ENCODE measurements around the gene USP9X.
"Not testable (repeated sequence)": the region's sequence is repeated elsewhere in the genome, so short reads cannot be mapped to it uniquely, and the experiment has no call there.

Gene USP9X

GRCh38 chrX:41085878-41086626, 807 bp downstream of the USP9X start:
- DNase-seq = peak; percentile 8

- no peak for DNase-seq
These were observed 1.3 kb downstream of the USP9X start for GRCh38 chrX:41086627-41086932.

- no peak for DNase-seq
These were observed 2.0 kb downstream of the USP9X start for GRCh38 chrX:41087201-41087600.

- DNase-seq = no peak
These were observed 5.5 kb downstream of the USP9X start for GRCh38 chrX:41090568-41091238.

- no peak for DNase-seq
These were observed 7.5 kb downstream of the USP9X start for GRCh38 chrX:41092776-41093175.

GRCh38 chrX:41095174-41095573, 9.9 kb downstream of the USP9X start:
- no peak for DNase-seq

GRCh38 chrX:41095908-41096307, 10.7 kb downstream of the USP9X start:
- DNase-seq = no peak

GRCh38 chrX:41096339-41096955, 11.2 kb downstream of the USP9X start:
- DNase-seq = no peak

- DNase-seq = no peak
These were observed 12.1 kb downstream of the USP9X start for GRCh38 chrX:41097326-41097725.

GRCh38 chrX:41100200-41100599, 15.0 kb downstream of the USP9X start:
- DNase-seq = no peak

GRCh38 chrX:41100819-41101218, 15.6 kb downstream of the USP9X start:
- DNase-seq = no peak

- DNase-seq = no peak
These were observed 19.8 kb downstream of the USP9X start for GRCh38 chrX:41105005-41105404.

- not testable (repeated sequence) for DNase-seq
These were observed 21.0 kb downstream of the USP9X start for GRCh38 chrX:41106257-41106656.

- DNase-seq = no peak
These were observed 22.8 kb downstream of the USP9X start for GRCh38 chrX:41108007-41108406.

GRCh38 chrX:41108463-41109205, 23.4 kb downstream of the USP9X start:
- DNase-seq = no peak

GRCh38 chrX:41110801-41111625, 25.8 kb downstream of the USP9X start:
- DNase-seq = no peak

- not testable (repeated sequence) for DNase-seq
These were observed 29.8 kb downstream of the USP9X start for GRCh38 chrX:41115104-41115425.

- no peak for DNase-seq
These were observed 31.7 kb downstream of the USP9X start for GRCh38 chrX:41116948-41117347.

GRCh38 chrX:41118156-41118555, 32.9 kb downstream of the USP9X start:
- no peak for DNase-seq

GRCh38 chrX:41119803-41120202, 34.6 kb downstream of the USP9X start:
- DNase-seq = no peak

GRCh38 chrX:41121766-41122165, 36.5 kb downstream of the USP9X start:
- DNase-seq = no peak

- DNase-seq = no peak
These were observed 37.5 kb downstream of the USP9X start for GRCh38 chrX:41122664-41123257.

Measured in activated CD4-positive, alpha-beta T cell treated with anti-CD3 and anti-CD28 coated beads for 1 hour (primary cell).